ENCODE results near the gene DCAF6.

DCAF6 gene

GRCh38 chr1:167934426-167935215, 1.9 kb upstream of the DCAF6 start:
- no peak for TF ChIP-seq CTCF (IDR thresholded peaks at IDR 0.05; ENCODE audit: extremely low read depth, missing control alignments)
- DNase-seq (ENCODE audit: low spot score) = no peak

DNA sequence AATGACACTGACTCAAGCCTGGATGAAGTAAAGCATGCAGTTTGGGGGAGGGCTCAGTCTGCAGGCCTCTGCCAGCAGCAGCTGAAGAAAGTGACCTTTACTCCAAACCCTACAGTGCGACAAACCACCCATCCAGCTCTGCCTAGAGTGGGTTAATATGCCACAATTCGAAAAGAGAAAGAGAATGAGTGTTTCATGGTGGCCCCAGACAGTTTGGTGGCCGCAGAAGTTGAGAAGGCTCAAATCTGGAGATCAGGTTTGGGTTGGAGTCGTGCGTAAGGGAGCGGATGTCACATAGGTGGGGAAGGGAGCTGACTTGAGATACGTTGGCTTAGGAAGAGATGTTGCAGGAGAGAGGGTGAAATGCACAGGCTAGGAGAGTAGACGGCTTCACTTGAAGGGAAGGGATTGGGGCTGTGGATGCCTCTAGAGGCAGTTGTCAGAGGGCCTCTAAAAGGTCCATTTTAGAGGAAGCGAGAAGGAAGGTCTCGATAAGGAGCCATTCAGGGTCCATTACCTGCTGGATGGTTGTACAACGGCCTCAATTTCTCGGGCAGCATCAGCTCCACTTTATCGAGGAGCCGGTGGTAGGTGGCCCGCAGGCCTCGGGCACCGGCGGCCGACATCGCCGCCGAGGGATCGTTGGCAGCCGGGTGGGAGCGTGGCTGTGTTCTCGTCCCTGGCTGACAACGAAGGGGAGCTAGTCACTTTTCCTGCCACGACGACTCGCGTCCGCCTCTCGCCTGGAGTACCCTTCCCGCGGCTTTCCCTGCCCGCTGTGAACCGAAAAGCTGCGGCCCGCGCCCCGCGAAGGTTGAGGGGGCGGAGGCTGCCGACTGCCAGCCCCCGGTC, 1.0 kb upstream of the DCAF6 start:
- DNase-seq (ENCODE audit: low spot score) = peak; percentile 35
- no peak for TF ChIP-seq CTCF (IDR thresholded peaks at IDR 0.05; ENCODE audit: extremely low read depth, missing control alignments)

- TF ChIP-seq CTCF (IDR thresholded peaks at IDR 0.05; ENCODE audit: extremely low read depth, missing control alignments) = no peak
Observed at GRCh38 chr1:167936930-167937708, 636 bp downstream of the DCAF6 start, which contains the start of gene MPC2. Gene MPC2 (minus strand): TSS chr1:167937072. CDS start chr1:167935841, 1,231 bp downstream.

DNA sequence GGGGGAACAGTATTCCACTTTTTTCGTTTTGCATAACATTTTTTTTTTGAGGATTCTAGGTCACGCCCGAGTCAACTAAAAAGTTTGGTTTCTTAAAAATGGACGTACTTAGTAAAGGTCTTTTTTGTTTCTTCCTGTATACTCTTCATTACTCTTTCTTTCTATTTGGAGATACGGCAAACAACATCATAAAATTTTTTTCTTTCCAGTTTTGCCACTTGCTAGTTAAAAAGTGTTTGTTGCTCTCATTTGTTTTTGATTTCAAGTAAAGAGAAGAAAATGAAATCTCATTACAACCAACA, 1.2 kb downstream of the DCAF6 start:
- no peak for DNase-seq (ENCODE audit: low spot score)
- TF ChIP-seq CTCF (IDR thresholded peaks at IDR 0.05; ENCODE audit: extremely low read depth, missing control alignments) = no peak

More at GRCh38 chr1:167936930-167937708, 636 bp downstream of the DCAF6 start, which contains the start of gene MPC2:
- peak; percentile 63 for DNase-seq (ENCODE audit: low spot score)

DNA sequence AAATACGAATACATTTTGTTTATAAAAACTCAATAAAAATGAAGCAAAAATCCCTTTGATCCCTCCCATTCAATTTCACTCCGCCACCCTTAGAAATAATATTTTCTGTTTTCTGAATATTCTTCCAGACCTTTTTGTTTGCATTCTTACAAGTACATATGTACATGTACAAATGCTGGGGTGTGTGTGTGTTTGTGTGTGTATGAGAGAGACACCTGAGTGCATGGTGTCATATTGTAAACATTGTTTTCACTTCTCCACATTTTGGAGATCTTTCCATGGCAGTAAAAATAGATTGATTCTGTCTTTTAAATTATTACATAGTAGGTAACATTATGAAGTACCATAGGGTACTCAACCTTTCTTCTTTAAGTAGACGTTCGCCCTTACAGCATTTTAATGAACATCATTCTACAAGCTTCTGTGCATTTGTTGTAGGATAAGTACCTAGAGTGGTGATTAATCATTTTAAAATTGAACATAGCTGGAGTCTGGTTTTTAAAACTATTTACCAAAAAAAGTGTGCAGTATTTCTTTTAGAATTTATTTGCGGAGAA, 1.7 kb downstream of the DCAF6 start:
- DNase-seq (ENCODE audit: low spot score) = no peak
- TF ChIP-seq CTCF (IDR thresholded peaks at IDR 0.05; ENCODE audit: extremely low read depth, missing control alignments) = no peak

DNA sequence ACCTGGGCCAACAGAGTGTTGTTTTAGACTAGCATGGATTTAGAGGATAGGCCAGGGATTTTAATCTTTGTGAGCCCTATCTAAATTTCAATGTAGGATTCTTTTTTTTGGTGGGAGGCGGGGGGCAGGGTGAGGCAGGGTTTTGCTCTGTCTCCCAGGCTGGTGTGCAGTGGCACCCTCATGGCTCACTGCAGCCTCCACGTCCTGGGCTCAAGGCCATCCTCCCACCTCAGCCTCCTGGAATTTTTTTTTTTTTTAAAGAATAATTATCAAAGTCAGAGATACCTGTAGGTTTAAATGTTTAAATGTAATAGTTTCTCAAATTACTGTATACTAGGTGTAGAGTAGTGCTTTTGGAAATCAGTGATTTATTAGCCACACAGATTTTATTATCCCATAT, 3.8 kb downstream of the DCAF6 start:
- no peak for TF ChIP-seq CTCF (IDR thresholded peaks at IDR 0.05; ENCODE audit: extremely low read depth, missing control alignments)
- no peak for DNase-seq (ENCODE audit: low spot score)
